Aorta (tissue), 5 donors: ENCODE measurements around the gene LRRC37A3. TPM values are rescaled to one million over a fixed set of nuclear protein-coding genes. Genes with fewer than 3 reads are reported as not detected.
"Not testable (repeated sequence)": the region's sequence is repeated elsewhere in the genome, so short reads cannot be mapped to it uniquely, and the experiment has no call there.

Experiments used
- ATAC-seq: fragments of 200-7000 bp; cut with Tn5 transposase; one replicate; pipeline ENCODE4 v1.9.1; 2022; ENCODE audit warnings: moderate library complexity; ENCODE audit not compliant: low FRiP score
- DNase-seq, 2 donors: peaks; one replicate each; pipeline ENCODE4 v3.0.0-alpha.2; 2020
- H3K27ac ChIP-seq, 2 donors: one replicate each; pipeline ENCODE4 v1.5.1; 2013; ENCODE audit warnings: low read length in 2 of 2, mild to moderate bottlenecking in 2 of 2, moderate library complexity in 2 of 2, control low read depth in 1 of 2, inconsistent platforms in 1 of 2, low read depth in 1 of 2
- H3K27me3 ChIP-seq, 2 donors: one replicate each; pipeline ENCODE4 v1.6.1; 2013; ENCODE audit warnings: control low read depth in 1 of 2, low read length in 1 of 2, mild to moderate bottlenecking in 1 of 2, moderate library complexity in 1 of 2; ENCODE audit not compliant: insufficient read depth in 2 of 2, control insufficient read depth in 1 of 2
- H3K36me3 ChIP-seq, 2 donors: one replicate each; pipeline ENCODE4 v1.6.1; 2013; ENCODE audit warnings: control low read depth in 1 of 2, low read length in 1 of 2, mild to moderate bottlenecking in 1 of 2; ENCODE audit not compliant: insufficient read depth in 2 of 2, control insufficient read depth in 1 of 2
- H3K4me1 ChIP-seq, 2 donors: one replicate each; pipeline ENCODE4 v1.6.1; 2013; ENCODE audit warnings: low read length in 2 of 2, control low read depth in 1 of 2, mild to moderate bottlenecking in 1 of 2, moderate library complexity in 1 of 2; ENCODE audit not compliant: insufficient read depth in 2 of 2, control insufficient read depth in 1 of 2
- H3K4me3 ChIP-seq, 2 donors: one replicate each; pipeline ENCODE4 v1.5.1; 2013; ENCODE audit warnings: low read length in 2 of 2, control low read depth in 1 of 2, mild to moderate bottlenecking in 1 of 2
- H3K9me3 ChIP-seq: one replicate; pipeline ENCODE4 v1.6.1; 2013; ENCODE audit warnings: mild to moderate bottlenecking, low read length; ENCODE audit not compliant: control insufficient read depth
- WGBS, 2 donors: extraction: QIAGEN DNeasy Blood & Tissue Kit; methylation state at CpG; one replicate each; pipeline ENCODE4 v1.1.7; 2013; 5-methylcytosine and 5-hydroxymethylcytosine counted together
- intact Hi-C, 2 donors: fragments of 100-400 bp; cut with DNase I; formaldehyde crosslinking; loops; one replicate each; pipeline versions ENCODE4 v1.14.2 to v1.15.0; 2022
- polyA plus RNA-seq, 2 donors: library from polyadenylated mRNA; stranded (reverse); fragments of 200-250 nt; gene quantifications; one replicate each; pipeline ENCODE4 v1.2.3, GENCODE V29; 2013
- total RNA-seq, 2 donors: library from RNA; stranded (reverse); fragmentation: NEBNext Ultra II Directional; extraction: Animal tissue kit (Norgen Biotek cat#: 25700); gene quantifications; one replicate each; pipeline ENCODE4 v1.2.1, GENCODE V29; 2021
- donor health status: healthy with polysubstance abuse.
- donor health status: Bipolar disorder and iron deficiency.
- donor health status: DM: no; HTN: no; CAD: no.
- donor health status: DM: no; HTN: no; CAD: no.
- donor health status: DM: yes; HTN: yes; CAD: no.

The LRRC37A3 gene
- total and polyA plus RNA-seq, 4 donors: 0.50 to 23.8 (median 15.7) TPM

DNA sequence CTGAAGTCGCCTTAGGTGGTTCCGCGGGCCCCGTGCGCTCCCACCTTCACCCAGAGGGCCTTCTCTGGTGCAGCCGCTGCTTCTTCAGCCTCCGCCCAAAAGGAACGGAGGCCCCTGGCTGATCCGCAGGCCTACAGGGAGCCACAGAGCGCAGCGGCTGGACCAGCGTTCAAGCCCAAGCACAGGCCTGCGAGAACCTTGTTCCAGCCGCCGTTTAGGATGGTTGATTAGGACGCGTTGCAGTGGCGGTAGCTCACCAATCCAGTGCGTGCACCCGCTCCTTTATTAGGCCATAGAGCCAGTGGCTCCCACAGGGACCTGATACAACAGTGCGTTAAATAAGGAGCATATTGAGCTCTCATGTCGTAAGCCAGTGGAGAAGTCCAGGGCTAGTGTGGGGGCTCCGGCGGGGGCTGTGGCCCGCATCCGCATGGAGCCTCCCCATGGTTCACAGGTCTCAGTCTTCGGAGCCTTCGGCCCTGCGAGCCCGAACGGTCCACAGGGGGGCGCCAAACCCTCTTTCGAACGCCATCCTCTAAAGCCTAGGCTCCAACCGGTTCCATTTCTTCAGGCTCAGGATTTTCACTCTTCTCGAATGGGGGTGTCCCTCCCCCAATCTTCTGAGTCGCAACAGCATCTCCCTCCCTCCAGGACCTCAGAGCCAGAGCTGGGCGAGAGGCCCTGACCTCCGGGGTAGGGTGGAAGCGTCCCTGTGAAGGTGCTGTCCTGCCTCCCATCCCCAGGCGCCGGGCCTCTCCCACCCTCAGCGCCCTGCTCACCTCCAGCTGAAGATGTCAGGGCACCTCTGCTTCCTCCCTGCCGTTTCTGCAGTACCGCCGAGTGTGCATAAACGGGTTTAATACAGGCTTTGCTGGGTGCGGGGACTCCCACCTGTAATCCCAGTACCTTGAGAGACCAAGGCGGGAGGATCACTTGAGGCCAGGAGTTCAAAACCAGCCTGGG is 71.5 kb downstream of the LRRC37A3 start:
- H3K9me3 ChIP-seq, H3K4me3 ChIP-seq, H3K4me1 ChIP-seq, H3K36me3 ChIP-seq, ATAC-seq, H3K27me3 ChIP-seq, H3K27ac ChIP-seq, intact Hi-C loops: not testable (repeated sequence)
- 54 to 58% methylated on average over 42 to 49 of the region's 49 CpGs for WGBS, 2 donors
- DNase-seq: peak; percentile 82 to 89

DNA sequence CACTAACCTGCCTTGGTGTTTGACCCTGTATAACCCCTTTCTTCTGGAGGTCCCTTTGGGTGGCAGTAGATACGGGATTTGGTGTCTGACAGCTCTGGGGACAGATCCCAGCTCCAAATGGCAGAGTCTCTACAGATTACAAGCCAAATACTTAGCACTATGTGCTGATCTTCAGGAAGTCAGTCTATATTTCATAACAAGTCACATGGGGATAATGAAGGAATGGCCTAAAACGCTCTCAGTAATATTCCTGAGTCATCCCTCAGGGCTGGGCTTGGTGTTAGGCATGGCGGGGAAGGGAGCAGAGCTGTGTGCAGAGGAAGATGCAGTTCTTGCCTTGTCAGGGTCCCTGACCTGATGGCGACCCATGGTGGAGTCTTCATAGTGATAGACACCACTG is 72.4 kb downstream of the LRRC37A3 start:
- H3K27ac ChIP-seq, DNase-seq, H3K27me3 ChIP-seq, H3K9me3 ChIP-seq, intact Hi-C loops, H3K4me1 ChIP-seq, H3K36me3 ChIP-seq, H3K4me3 ChIP-seq: not testable (repeated sequence)
- peak; percentile 67 for ATAC-seq
- 80 to 82% methylated on average over 3 of the region's 4 CpGs for WGBS, 2 donors

DNA sequence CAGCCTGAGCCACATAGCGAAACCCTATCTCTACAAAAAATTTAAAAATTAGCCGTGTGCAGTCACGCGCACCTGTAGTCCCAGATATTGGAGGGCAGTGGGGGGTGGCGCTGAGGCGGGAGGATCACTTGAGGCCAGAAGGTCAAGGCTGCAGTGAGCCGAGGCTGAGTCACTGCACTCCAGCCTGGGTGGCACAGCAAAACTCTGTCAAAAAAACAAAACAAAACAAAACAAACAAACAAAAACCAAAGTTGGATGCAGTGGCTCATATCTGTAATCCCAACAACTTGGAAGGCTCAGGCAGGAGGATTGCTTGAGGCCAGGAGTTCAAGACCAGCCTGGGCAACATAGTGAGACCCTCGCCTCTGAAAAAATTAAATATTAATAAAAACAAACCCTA is 75.4 kb downstream of the LRRC37A3 start:
- 80 to 82% methylated on average over 8 of the region's 8 CpGs for WGBS, 2 donors
- DNase-seq, H3K27ac ChIP-seq, H3K36me3 ChIP-seq, H3K27me3 ChIP-seq, H3K9me3 ChIP-seq, ATAC-seq, intact Hi-C loops, H3K4me3 ChIP-seq, H3K4me1 ChIP-seq: not testable (repeated sequence)

DNA sequence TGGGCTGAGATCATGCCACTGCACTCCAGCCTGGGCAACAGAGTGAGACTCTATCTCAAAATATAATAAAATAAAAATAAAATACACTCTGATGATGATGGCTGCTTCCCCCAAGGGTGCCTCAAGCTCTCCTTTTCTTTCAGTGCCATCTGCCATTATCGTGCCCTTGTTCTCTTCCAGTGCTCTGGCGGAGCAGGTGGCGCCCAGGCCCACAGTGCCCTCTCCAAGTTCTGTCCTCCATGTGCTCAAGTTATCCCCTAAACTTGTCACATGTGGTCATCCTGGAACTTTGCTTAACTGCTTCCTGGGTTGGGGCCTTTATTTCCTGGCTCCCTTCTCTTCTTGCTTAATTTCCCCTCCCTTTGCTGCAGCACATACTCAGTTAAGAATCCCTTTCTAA is 76.4 kb downstream of the LRRC37A3 start:
- DNase-seq, H3K36me3 ChIP-seq, ATAC-seq, H3K9me3 ChIP-seq, H3K27me3 ChIP-seq, intact Hi-C loops, H3K4me3 ChIP-seq, H3K27ac ChIP-seq, H3K4me1 ChIP-seq: not testable (repeated sequence)
- WGBS, 2 donors: 97 to 99% methylated on average over 3 of the region's 3 CpGs

DNA sequence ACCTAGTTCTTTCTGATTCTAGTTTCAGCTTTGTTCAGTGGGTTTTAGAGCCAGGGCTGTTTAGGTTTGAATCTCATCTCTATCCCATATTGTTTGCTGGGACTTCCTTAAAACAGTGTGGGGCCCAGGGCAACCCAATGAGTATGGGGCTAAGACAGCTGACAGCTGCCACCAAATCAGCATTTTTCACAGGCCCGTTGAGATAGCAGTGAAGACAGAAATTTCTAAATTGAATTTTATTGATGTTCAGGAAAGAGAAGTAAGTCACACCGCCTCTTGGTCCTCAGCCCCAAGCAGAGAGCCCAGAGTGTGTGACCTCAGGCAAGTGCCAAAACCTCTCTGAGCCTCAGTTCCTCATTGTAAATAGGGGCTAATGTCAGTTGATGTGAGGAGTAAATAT is 78.3 kb downstream of the LRRC37A3 start:
- H3K36me3 ChIP-seq, intact Hi-C loops, ATAC-seq, H3K9me3 ChIP-seq, H3K27me3 ChIP-seq, H3K27ac ChIP-seq, H3K4me1 ChIP-seq, H3K4me3 ChIP-seq: not testable (repeated sequence)
- WGBS, 2 donors: 65 to 72% methylated on average over 2 of the region's 2 CpGs
- peak in 1 of 2 donors; percentile 56 for DNase-seq

DNA sequence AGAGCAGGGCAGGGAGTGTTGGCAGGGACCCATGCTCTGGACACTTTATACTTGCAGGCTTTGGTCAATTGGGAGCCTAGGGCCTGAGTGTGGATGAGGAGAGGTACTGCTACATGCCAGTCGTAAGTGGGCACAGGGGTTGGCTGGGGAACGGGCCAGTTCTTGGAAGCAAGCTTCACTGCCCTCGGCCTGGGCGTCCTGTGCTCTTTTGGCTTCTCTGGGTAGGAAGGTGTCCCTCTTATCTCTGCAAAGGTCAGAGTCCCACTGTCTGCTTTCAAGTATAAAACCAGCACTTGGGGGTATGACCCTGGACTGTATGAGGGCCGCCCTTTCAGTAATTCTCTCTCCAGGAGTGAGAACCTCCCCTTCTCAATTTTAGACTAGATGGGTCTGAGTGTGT is 80.8 kb downstream of the LRRC37A3 start:
- H3K36me3 ChIP-seq, H3K27ac ChIP-seq, H3K27me3 ChIP-seq, H3K4me1 ChIP-seq, H3K9me3 ChIP-seq, DNase-seq, H3K4me3 ChIP-seq, ATAC-seq, intact Hi-C loops: not testable (repeated sequence)
- 90 to 92% methylated on average over 4 to 5 of the region's 5 CpGs for WGBS, 2 donors

DNA sequence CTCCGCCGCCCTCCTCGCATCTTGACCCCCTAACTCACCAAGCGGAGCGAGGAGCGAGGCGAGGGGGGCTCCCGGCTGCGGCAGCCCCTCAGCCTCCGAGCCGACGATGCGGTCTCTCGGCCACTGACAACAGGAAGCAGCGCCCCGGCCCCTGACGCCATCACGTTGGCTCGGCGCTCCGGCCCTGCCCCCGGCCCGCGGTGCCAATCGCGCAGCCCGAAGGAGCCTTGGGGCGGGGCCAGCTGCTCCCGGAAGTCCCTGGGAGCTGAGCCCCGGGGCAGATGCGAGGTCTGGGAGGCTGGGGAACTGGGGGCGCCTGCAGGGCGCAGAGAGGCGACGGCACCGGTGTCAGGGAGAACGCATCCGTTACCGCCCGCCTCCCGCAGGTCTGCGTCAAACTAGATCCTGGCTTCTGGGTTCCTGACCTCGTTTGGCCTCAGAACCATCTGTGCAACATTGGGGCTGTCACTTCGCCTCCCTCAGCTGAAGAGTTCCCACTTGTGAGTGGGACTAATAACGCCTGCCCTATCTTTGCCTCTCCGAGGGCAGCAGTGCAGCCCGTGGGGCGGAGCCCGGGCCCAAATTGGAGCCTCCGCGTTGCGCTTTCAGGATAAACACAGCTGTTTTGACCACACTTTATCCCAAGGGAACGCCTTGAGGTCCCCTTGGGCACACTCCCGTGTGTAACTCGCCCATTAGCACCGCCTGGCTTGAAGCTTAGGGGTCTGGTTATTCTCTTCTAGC is 82.1 kb downstream of the LRRC37A3 start:
- H3K4me1 ChIP-seq, intact Hi-C loops, H3K36me3 ChIP-seq, H3K27me3 ChIP-seq, H3K9me3 ChIP-seq: not testable (repeated sequence)
- 0 to 1% methylated on average over 33 to 54 of the region's 56 CpGs for WGBS, 2 donors
- DNase-seq (peak; percentile 94 to 96), ATAC-seq (peak; percentile 97)
- H3K4me3 ChIP-seq: peak overlapping the region; percentile 15 to 58
- H3K27ac ChIP-seq: peak overlapping the region in 1 of 2 donors; percentile 42

DNA sequence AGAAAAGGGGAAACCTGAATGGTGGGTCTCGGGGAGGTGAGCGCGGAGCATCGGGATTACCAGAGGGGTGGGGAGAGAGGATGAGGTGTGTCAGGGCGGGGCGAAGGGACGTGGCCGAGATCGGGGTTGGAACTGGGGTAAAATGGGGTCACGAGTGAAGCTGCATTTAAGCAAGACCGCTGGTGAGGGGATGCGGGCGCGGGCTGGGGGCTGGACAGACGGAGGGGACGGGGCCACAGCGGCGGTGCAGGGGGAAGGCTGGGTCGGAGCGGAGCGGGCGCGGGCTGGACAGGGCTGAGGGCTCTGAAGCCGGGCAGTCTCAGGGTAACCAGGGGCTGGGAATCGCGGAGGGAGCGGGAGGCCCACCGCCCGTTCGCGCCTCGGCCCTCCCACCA is 82.7 kb downstream of the LRRC37A3 start:
- H3K4me1 ChIP-seq, H3K9me3 ChIP-seq, intact Hi-C loops, H3K36me3 ChIP-seq, H3K27me3 ChIP-seq, H3K27ac ChIP-seq: not testable (repeated sequence)
- WGBS, 2 donors: 1 to 4% methylated on average over 10 to 32 of the region's 32 CpGs
- ATAC-seq: peak; percentile 66
- peak in 1 of 2 donors; percentile 77 for DNase-seq
- peak overlapping the region in 1 of 2 donors; percentile 58 for H3K4me3 ChIP-seq
